ENCODE measurements around the gene CCL20. TPM values are rescaled to one million over a fixed set of nuclear protein-coding genes. Genes with fewer than 3 reads are reported as not detected.

Gene CCL20
- total and polyA plus RNA-seq, 2 of the 13 experiments (the other 11 are each of a cell fraction or from before 2014, with no cell fraction given) = 223 to 903 TPM

DNA sequence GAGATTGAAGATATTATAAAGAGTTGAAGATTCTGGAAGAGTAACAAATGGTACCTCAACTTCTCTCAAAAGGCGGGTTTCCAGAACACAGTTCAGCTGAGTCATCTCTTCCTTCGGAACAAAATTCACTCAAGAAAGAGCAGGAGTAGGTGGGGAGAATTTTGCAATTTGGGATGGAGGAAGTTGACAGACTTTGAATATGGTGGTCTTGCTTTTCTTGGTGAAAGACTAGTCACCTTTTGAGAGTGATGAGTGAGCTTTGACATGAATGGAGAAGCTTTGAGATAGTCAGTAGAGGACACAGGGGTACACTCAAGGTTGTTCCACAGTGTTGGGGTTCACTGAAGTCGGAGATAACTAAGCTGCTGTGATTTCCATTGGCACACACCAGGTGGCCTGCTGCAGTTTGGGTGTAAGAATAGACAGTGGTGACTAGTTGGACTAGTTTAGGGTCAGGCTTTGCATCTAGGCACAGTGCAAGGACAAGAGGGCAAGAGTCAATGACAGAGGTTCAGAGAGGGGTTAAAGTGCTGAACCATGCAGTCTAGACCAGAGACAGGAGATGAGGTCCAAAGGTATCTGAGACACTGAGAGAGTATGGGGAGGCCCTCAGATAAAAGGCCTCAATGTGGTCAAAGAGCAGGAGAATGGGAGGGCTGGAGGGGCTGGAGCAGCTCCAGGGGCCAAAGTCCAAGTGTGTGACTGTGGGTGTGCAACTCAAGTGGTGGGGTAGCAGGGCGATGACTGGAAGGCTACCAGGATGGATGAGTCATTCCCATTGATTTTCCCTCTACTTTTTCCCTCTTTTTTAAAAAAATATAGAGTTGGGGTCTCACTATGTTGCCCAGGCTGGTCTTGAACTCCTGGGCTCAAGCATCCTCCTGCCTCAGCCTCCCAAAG is 7.7 kb downstream of the CCL20 start (continued):
- no peak for TF ChIP-seq TEF (CRISPR knock-in tag; IDR thresholded peaks at IDR 0.05)
- peak; percentile 23; the same call in 1 of the 2 replicates for TF ChIP-seq SMC3 (IDR thresholded peaks at IDR 0.05; ENCODE audit: low read length)
- TF ChIP-seq KAT2B (IDR thresholded peaks at IDR 0.05; ENCODE audit: borderline replicate concordance, low read depth, low read length) = peak; percentile 67; the same call in 1 of the 2 replicates
- TF ChIP-seq SOX5 (CRISPR knock-in tag; IDR thresholded peaks at IDR 0.05; ENCODE audit: borderline replicate concordance) = peak; percentile 88
- TF ChIP-seq NPAS2 (CRISPR knock-in tag; IDR thresholded peaks at IDR 0.05; ENCODE audit: borderline replicate concordance) = no peak
- no peak; the same call in 1 of the 2 replicates for TF ChIP-seq FUBP1 (CRISPR knock-in tag; IDR thresholded peaks at IDR 0.05; ENCODE audit: borderline replicate concordance)
- peak; percentile 76; the same call in 1 of the 2 replicates for TF ChIP-seq ZNF12 (CRISPR knock-in tag; IDR thresholded peaks at IDR 0.05)
- TF ChIP-seq ZNF292 (CRISPR knock-in tag; IDR thresholded peaks at IDR 0.05; ENCODE audit: borderline replicate concordance, low read depth) = peak; percentile 67; the same call in 1 of the 2 replicates
- TF ChIP-seq ZNF30 (CRISPR knock-in tag; IDR thresholded peaks at IDR 0.05) = no peak
- TF ChIP-seq HMGA1 (CRISPR knock-in tag; conservative IDR thresholded peaks at IDR 0.05) = no peak
- TF ChIP-seq SCMH1 (CRISPR knock-in tag; IDR thresholded peaks at IDR 0.05; ENCODE audit: borderline replicate concordance) = no peak
- TF ChIP-seq TP53 (CRISPR knock-in tag; conservative IDR thresholded peaks at IDR 0.05) = no peak
- TF ChIP-seq ZBTB7A (CRISPR knock-in tag; IDR thresholded peaks at IDR 0.05) = peak; percentile 93
- TF ChIP-seq ARNT (IDR thresholded peaks at IDR 0.05) = no peak
- peak; percentile 74; the same call in 1 of the 2 replicates for TF ChIP-seq SALL2 (CRISPR knock-in tag; IDR thresholded peaks at IDR 0.05)
- TF ChIP-seq RARA (CRISPR knock-in tag; IDR thresholded peaks at IDR 0.05) = peak; percentile 97
- TF ChIP-seq PHF20 (CRISPR knock-in tag; IDR thresholded peaks at IDR 0.05) = peak; percentile 49; the same call in 1 of the 2 replicates
- peak; percentile 60 for TF ChIP-seq KDM5B (CRISPR knock-in tag; IDR thresholded peaks at IDR 0.05; ENCODE audit: borderline replicate concordance)
- TF ChIP-seq, protein P1, sequence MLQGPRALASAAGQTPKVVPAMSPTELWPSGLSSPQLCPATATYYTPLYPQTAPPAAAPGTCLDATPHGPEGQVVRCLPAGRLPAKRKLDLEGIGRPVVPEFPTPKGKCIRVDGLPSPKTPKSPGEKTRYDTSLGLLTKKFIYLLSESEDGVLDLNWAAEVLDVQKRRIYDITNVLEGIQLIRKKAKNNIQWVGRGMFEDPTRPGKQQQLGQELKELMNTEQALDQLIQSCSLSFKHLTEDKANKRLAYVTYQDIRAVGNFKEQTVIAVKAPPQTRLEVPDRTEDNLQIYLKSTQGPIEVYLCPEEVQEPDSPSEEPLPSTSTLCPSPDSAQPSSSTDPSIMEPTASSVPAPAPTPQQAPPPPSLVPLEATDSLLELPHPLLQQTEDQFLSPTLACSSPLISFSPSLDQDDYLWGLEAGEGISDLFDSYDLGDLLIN (CRISPR knock-in tag; IDR thresholded peaks at IDR 0.05; ENCODE audit: borderline replicate concordance) = no peak; the same call in 1 of the 2 replicates
- peak; percentile 96 for TF ChIP-seq ZMYM3 (CRISPR knock-in tag; IDR thresholded peaks at IDR 0.05)
- TF ChIP-seq, protein P2, sequence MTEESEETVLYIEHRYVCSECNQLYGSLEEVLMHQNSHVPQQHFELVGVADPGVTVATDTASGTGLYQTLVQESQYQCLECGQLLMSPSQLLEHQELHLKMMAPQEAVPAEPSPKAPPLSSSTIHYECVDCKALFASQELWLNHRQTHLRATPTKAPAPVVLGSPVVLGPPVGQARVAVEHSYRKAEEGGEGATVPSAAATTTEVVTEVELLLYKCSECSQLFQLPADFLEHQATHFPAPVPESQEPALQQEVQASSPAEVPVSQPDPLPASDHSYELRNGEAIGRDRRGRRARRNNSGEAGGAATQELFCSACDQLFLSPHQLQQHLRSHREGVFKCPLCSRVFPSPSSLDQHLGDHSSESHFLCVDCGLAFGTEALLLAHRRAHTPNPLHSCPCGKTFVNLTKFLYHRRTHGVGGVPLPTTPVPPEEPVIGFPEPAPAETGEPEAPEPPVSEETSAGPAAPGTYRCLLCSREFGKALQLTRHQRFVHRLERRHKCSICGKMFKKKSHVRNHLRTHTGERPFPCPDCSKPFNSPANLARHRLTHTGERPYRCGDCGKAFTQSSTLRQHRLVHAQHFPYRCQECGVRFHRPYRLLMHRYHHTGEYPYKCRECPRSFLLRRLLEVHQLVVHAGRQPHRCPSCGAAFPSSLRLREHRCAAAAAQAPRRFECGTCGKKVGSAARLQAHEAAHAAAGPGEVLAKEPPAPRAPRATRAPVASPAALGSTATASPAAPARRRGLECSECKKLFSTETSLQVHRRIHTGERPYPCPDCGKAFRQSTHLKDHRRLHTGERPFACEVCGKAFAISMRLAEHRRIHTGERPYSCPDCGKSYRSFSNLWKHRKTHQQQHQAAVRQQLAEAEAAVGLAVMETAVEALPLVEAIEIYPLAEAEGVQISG (CRISPR knock-in tag; IDR thresholded peaks at IDR 0.05) = peak; percentile 83
- peak; percentile 76; the same call in 1 of the 2 replicates for TF ChIP-seq ZNF564 (CRISPR knock-in tag; IDR thresholded peaks at IDR 0.05)
